ENCODE measurements around the gene ICAM3.

DNA sequence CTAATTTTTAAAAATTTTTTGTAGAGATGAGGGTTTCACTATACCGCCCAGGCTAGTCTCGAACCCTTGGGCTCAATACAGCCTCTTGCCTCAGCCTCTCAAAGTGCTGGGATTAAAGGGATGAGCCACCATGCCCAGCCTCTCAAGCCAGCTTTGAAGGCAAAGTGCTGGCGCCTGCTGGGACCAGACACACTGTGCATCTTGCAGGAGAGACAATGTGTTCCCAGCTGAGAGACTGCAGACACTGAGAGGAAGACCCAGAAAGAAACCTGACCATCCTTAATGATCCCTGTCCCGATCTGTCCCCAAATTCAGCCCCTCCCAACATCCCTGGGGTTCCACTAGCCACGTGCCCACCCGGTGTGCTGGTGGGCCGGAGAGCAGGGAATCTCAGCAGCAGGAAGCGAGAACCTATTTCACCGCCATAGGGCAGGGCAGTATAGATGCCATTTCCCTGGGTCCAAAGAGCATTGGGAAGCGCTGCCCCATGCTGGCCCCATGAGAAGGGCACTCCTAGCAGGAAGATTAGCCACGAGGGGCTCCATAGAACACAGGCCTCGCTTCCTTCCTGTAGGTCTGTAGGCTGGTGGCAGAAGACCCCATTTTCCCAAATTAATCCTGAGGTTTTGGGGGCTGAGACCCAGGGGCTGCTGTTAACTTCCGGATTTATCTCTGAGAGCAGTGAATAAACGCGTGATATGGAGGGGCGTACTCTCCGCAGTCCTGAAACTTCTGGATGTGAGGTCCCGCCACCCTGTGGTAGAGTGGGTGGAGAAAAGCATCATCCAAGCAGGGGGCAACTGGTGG is 7.1 kb downstream of the ICAM3 start:
- TF ChIP-seq CTCF (IDR thresholded peaks at IDR 0.05; ENCODE audit: low read length) (no peak), EZH2 (IDR thresholded peaks at IDR 0.05; ENCODE audit: borderline replicate concordance, low read length) (no peak)
